Ovary (tissue), 3 donors: Measurements from ENCODE around the gene SHISA8.

ENCODE experiments used
- CTCF ChIP-seq, 3 donors: fragments of 450-650 bp in 2 of 3; fragments of 200-600 bp in 1 of 3; IDR thresholded peaks; one replicate each; pipeline versions ENCODE4 v1.5.1 to v1.8.0; 2016 to 2022; ENCODE audit warnings: antibody characterized with exemption in 3 of 3, mild to moderate bottlenecking in 1 of 3
- EP300 ChIP-seq: sonication (generic); formaldehyde crosslinking; IDR thresholded peaks from one replicate; pipeline ENCODE4 v1.6.1; 2017; ENCODE audit warnings: antibody characterized with exemption
- POLR2A ChIP-seq: fragments of 450-650 bp; IDR thresholded peaks from one replicate; pipeline ENCODE4 v1.6.1; 2017; ENCODE audit warnings: antibody characterized with exemption, mild to moderate bottlenecking, moderate library complexity
- donor health status: DM: no; HTN: no; CAD: no.

GRCh38 chr22:41939981-41940831 lies 25.3 kb upstream of the SHISA8 start:
- no peak for TF ChIP-seq CTCF (IDR thresholded peaks at IDR 0.05)
- no peak for TF ChIP-seq EP300
- no peak for TF ChIP-seq POLR2A
